ENCODE measurements around the gene STX1A. TPM values are rescaled to one million over a fixed set of nuclear protein-coding genes. Genes with fewer than 3 reads are reported as not detected.

The STX1A gene
- total and polyA plus RNA-seq, 2 of the 4 experiments (the other 2 are of a cell fraction): 9.3 to 22.0 TPM

DNA sequence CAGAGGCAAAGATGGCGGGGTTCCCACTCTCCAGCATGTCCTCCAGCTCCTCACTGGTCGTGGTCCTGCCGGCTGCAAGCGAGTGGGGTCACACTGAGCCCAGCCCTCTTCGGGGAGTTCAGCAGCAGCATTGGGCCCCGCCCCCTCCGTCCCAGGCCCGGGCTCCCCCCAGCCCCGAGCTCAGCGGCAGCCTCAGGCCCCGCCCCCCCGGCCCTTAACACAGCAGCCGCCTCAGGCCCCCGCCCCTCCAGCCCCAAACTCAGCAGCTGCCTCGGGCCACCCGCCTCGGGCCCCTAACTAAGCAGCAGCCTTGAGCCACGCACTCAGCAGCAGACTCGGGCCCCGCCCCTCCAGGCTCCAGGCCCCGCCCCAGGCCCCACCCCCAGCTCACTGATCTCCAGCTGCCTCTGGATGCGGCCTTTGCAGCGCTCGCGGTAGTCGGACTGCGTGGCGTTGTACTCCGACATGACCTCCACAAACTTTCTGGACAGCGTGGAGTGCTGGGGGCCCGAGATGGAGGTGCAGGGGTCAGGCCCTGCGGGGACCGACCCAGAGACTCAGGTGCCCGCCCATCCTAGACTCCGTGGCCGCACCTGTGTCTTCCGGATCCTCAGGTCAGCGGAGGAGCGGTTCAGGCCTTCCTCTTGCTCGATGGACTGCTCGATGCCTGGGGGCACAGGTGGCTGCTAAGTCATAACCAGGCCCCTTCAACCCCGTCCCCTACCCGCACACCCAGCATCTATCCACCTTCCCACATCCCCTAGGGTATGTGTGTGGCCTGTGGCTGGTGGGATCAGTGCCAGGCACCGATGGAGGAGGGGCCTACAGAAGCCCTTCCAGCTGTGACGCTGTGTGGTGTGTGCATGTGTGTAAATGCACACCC lies 15.5 kb downstream of the STX1A start (continued):
- TF ChIP-seq BHLHE40 (IDR thresholded peaks at IDR 0.05; ENCODE audit: low read depth, low read length) (no peak), POLR2A (IDR thresholded peaks at IDR 0.05; ENCODE audit: low read depth, low read length) (no peak), CEBPB (IDR thresholded peaks at IDR 0.05; ENCODE audit: low read depth, low read length) (no peak)
- TF ChIP-seq, protein P1, sequence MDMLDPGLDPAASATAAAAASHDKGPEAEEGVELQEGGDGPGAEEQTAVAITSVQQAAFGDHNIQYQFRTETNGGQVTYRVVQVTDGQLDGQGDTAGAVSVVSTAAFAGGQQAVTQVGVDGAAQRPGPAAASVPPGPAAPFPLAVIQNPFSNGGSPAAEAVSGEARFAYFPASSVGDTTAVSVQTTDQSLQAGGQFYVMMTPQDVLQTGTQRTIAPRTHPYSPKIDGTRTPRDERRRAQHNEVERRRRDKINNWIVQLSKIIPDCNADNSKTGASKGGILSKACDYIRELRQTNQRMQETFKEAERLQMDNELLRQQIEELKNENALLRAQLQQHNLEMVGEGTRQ (IDR thresholded peaks at IDR 0.05; ENCODE audit: low read depth, low read length): no peak

GRCh38 chr7:73703225-73703624 lies 16.2 kb downstream of the STX1A start:
- no peaks in the 10 kb centered on the region for H3K27me3 ChIP-seq (ENCODE audit: control insufficient read depth, insufficient read depth, low read length)
- H4K20me1 ChIP-seq (ENCODE audit: insufficient read depth, low read length): peaks cover 46% of the 10 kb centered on the region
- no peak for ATAC-seq (ENCODE audit: low read depth)
- H2BK5ac ChIP-seq (ENCODE audit: low read depth, low read length, poor library complexity, severe bottlenecking): no peak overlapping the region
- no peak overlapping the region for H2BK20ac ChIP-seq (ENCODE audit: low read depth, low read length)
- no TSS peak for BruUV-seq (replicated peaks)
- no peak overlapping the region for H3K4ac ChIP-seq (ENCODE audit: low read depth, low read length)
- no peak overlapping the region for H3K56ac ChIP-seq (ENCODE audit: extremely low read depth, insufficient read depth, low read length)
- ChIA-PET POLR2A (ENCODE audit: unreplicated experiment) (no interaction called here), CTCF (interaction anchor here (0.9 kb wide), 1 partner anchor 22 kb away, joined by 3 read pairs; no protein-coding TSS in a partner anchor)
- H3K14ac ChIP-seq (replicated peaks; ENCODE audit: low read depth, low read length): no peak overlapping the region
- H2AFZ ChIP-seq (replicated peaks; ENCODE audit: low read length, poor library complexity): no peak overlapping the region
- dilution Hi-C loops (cut with HindIII; ENCODE audit: low sequenced_read_pairs, unreplicated experiment): no loop called here
- H4K8ac ChIP-seq (ENCODE audit: low read depth in 2 of 2, low read length in 2 of 2): no peak overlapping the region
- no peak overlapping the region for H3K27ac ChIP-seq (ENCODE audit: insufficient read depth, low read length)
- no peak overlapping the region for H3K4me3 ChIP-seq (ENCODE audit: insufficient read depth, low read depth, low read length)
- no peak overlapping the region for H2AK5ac ChIP-seq (ENCODE audit: low read depth, low read length)
- H2AK9ac ChIP-seq (replicated peaks; ENCODE audit: low read depth, low read length, poor library complexity): no peak overlapping the region
- H3K9me3 ChIP-seq (ENCODE audit: control insufficient read depth, insufficient read depth, low read length): no peaks in the 10 kb centered on the region
- peaks cover 53% of the 10 kb centered on the region for H3K36me3 ChIP-seq (ENCODE audit: control insufficient read depth, insufficient read depth, low read length)
- no peak overlapping the region for H4K91ac ChIP-seq (ENCODE audit: insufficient read depth, low read depth, low read length)
- no peak overlapping the region for H3K9ac ChIP-seq (ENCODE audit: low read depth, low read length)
- in situ Hi-C loops (cut with MboI; ENCODE audit: low sequenced_read_pairs): no loop called here
- H2BK120ac ChIP-seq (ENCODE audit: low read depth, low read length): no peak overlapping the region
- 78% methylated on average over 3 of the region's 13 CpGs; no CpG with 5 or more reads in 1 of the 2 experiments for WGBS, 2 experiments (ENCODE audit: extremely low coverage in 2 of 2, insufficient read length in 1 of 2)
- H3K9me1 ChIP-seq (ENCODE audit: insufficient read depth, low read length): 0 out of 2 replicates have a peak, but pooled peaks cover 9% of the 10 kb centered on the region
- intact Hi-C loops (cut with micrococcal nuclease): no loop called here
- H4K5ac ChIP-seq (ENCODE audit: low read depth, low read length): no peak overlapping the region
- TF ChIP-seq CEBPB (IDR thresholded peaks at IDR 0.05; ENCODE audit: low read depth, low read length): no peak
- TF ChIP-seq, protein P2, sequence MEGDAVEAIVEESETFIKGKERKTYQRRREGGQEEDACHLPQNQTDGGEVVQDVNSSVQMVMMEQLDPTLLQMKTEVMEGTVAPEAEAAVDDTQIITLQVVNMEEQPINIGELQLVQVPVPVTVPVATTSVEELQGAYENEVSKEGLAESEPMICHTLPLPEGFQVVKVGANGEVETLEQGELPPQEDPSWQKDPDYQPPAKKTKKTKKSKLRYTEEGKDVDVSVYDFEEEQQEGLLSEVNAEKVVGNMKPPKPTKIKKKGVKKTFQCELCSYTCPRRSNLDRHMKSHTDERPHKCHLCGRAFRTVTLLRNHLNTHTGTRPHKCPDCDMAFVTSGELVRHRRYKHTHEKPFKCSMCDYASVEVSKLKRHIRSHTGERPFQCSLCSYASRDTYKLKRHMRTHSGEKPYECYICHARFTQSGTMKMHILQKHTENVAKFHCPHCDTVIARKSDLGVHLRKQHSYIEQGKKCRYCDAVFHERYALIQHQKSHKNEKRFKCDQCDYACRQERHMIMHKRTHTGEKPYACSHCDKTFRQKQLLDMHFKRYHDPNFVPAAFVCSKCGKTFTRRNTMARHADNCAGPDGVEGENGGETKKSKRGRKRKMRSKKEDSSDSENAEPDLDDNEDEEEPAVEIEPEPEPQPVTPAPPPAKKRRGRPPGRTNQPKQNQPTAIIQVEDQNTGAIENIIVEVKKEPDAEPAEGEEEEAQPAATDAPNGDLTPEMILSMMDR (conservative IDR thresholded peaks at IDR 0.05; ENCODE audit: low read depth, low read length): no peak
- no peak for TF ChIP-seq NFE2L2 (IDR thresholded peaks at IDR 0.05; ENCODE audit: low read depth, low read length)
- TF ChIP-seq CHD1 (IDR thresholded peaks at IDR 0.05; ENCODE audit: low read depth, low read length): no peak
- no peak for TF ChIP-seq RFX5 (IDR thresholded peaks at IDR 0.05; ENCODE audit: low read depth, low read length)
- no peak for TF ChIP-seq BHLHE40 (IDR thresholded peaks at IDR 0.05; ENCODE audit: low read depth, low read length)
- no peak for TF ChIP-seq MAFK (IDR thresholded peaks at IDR 0.05; ENCODE audit: low read depth, low read length)
- TF ChIP-seq RCOR1 (IDR thresholded peaks at IDR 0.05; ENCODE audit: insufficient replicate concordance, low read length): no peak
- TF ChIP-seq MXI1 (IDR thresholded peaks at IDR 0.05; ENCODE audit: borderline replicate concordance, low read depth, low read length): no peak
- no peak for TF ChIP-seq SMC3 (IDR thresholded peaks at IDR 0.05; ENCODE audit: low read depth, low read length)
- H3K79me1 ChIP-seq (ENCODE audit: low read depth in 1 of 2, low read length in 2 of 2): peaks cover 5 to 31% of the 10 kb centered on the region in 2 experiments; a peak in 3 of 4 replicates
- peaks cover 8% of the 10 kb centered on the region for H3K4me1 ChIP-seq (ENCODE audit: control insufficient read depth, insufficient read depth, low read length)
- DNase-seq: no peak
- no peak overlapping the region for H2BK15ac ChIP-seq (ENCODE audit: low read depth, low read length)
- H3K23ac ChIP-seq (ENCODE audit: low read depth, low read length): no peak overlapping the region
- no peak overlapping the region for H3K4me2 ChIP-seq (ENCODE audit: low read depth, low read length)
- H3K18ac ChIP-seq (ENCODE audit: low read depth, low read length): no peak overlapping the region
